ENCODE data around the gene FGD1. TPM values are rescaled to one million over a fixed set of nuclear protein-coding genes. Genes with fewer than 3 reads are reported as not detected.

FGD1 gene
- total RNA-seq, 1 donor: not detected

- no peaks in the 10 kb centered on the region for H3K4me1 ChIP-seq (ENCODE audit: insufficient read depth, low read length)
- no peaks in the 10 kb centered on the region for H3K9me3 ChIP-seq (ENCODE audit: low read depth, low read length)
- no peaks in the 10 kb centered on the region for H3K27me3 ChIP-seq (ENCODE audit: insufficient read depth, low read length)
- no peak overlapping the region for H3K4me3 ChIP-seq (ENCODE audit: low read length)
Observed at GRCh38 chrX:54484666-54485065, 11.4 kb downstream of the FGD1 start.

DNA sequence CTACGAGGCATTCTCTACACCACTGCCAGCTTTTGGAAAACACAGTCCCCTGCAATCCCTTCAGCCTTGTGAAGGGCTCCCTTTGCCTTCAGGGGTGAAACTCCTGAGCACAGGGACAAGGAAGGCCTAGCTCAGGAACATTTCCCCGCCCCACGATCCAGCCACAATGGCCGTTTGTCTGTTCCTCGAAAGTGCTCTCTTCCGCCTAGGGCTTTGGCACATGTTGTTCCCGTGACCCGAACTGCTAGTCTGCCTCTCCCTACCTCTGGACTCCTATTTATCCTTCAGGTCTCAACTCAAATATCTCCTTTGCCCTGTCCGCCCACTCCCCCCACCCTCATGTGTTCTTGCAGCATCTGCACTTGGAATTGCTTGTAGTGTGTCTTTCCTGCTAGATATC is 12.1 kb downstream of the FGD1 start:
- H3K27me3 ChIP-seq (ENCODE audit: insufficient read depth, low read length): no peaks in the 10 kb centered on the region
- no peak overlapping the region for H3K4me3 ChIP-seq (ENCODE audit: low read length)
- no peaks in the 10 kb centered on the region for H3K9me3 ChIP-seq (ENCODE audit: low read depth, low read length)
- H3K4me1 ChIP-seq (ENCODE audit: insufficient read depth, low read length): no peaks in the 10 kb centered on the region

DNA sequence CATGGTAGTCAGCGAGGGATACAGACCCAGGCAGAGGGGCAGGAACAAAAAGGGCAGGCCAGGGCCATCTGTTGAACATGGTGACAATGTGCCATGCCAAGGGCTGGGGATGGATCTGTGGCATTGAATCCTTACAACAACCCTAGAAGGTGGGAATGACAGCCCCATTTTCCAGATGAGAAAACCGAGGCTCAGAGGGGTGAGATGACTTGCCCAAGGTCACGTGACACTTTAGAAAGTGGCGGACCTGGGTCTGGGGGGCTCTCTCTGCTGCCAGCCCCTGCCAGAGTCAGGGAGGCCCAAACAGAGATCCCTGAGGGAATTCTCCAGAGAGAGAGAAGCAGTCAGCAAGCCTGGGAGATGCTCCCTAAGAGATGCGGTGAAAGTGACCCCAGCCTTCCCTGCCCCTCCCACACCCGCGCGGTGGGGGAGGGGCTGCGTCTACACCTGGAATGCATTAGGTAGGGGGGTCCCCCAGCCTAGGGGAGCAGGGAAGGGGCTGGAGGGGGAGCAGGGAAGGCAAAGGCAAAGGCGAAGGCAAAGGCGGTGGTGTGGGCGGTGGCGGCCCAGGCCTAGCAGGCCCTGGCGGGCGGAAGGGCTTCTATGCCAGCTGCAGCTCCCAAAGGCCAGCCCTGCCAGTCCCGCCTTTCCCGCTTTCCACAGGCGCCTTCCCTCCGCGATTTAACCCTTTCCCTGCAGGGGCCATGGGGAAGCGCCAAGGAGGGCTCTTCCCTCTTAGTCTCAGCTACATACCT is 13.0 kb downstream of the FGD1 start:
- Histone ChIP-seq H3K9me3 (ENCODE audit: low read depth, low read length) (no peaks in the 10 kb centered on the region), H3K4me3 (ENCODE audit: low read length) (no peak overlapping the region), H3K27me3 (ENCODE audit: insufficient read depth, low read length) (no peaks in the 10 kb centered on the region), H3K4me1 (ENCODE audit: insufficient read depth, low read length) (no peaks in the 10 kb centered on the region)

DNA sequence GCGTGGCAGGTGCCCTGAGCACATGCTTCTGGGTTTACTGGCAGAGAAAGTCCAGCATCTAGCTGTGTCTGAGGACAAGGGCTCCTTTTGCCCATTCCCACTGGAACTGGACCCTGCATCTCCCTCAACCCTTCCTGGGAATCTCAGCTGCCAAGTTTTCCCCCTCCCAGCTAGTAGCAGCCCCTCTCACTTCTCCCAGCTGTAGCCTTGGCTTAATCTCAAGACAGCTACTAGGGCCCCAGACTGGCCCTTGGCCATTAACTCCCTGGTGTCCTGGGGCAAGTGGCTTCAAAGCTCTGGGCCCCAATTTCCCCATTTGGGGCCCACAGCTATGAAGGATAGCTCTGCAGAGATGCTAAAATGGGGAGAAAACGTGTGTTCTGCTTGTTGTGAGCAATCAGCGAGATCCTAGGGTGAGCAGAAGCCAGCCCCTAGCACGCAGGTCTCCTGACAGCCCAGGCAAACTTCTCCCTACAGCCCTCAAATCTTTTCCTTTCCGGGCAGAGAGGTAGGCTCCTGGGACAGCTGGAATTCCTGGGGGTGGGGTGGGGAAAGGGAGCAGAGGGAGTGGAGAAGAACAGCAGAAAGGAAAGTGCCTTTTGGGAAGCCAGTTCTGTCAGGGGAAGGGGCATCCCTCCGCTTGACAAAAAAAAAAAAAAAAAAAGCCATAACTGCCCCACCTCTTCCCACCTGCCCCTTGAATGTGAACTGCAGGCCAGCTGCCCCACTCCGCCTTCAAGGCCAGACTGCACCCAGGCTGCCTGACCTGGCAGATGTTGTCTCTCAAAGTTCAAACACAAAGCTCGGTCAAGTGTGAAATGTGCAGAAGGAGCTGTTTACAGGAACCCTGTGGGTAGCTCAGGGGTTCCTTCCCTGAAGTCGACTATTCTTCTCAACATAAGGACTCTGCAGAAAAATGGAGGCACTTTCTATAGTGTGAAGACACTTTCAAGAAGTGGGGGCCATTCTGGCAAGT is 16.6 kb downstream of the FGD1 start:
- H3K4me3 ChIP-seq (ENCODE audit: low read length): no peak overlapping the region

DNA sequence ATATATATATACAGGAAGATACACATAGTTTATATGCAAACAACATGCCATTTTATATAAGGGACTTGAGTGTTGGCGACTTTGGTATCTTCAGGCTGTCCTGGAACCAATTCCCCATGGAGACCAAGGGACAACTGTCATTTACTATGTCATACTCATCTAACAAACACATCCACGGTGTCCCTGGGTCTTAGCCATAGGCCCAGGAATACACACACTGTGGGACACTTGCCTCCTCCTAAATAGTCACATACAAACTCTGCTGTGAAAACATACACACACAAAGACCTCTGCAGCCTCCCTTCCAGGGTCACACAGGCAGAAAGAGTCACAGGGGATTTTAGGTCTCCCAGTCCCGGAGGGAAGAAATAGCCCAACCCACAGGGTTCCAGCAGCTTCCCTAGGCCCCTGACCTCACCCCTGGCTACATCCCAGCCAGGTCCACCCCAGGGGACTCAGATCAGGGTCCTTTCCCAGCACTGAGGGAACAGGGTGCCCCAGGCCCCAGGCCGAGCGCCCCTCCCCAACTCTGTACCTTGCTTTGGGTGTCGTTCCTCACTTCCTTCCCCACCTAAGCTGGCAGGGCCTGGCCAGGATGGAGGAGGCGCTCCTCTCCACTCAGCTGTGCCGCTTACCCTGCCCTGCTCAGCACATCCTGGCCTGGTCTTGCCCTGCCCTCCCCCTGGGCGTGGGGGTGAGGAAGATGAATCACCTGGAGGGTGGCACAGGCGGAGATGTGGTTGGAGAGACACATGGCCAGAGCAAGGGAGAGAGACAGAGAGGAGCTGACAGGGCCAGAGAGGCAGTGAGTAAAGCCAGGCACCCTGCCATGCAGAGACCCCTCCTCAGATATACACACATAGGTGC is 21.8 kb downstream of the FGD1 start:
- Histone ChIP-seq H3K4me3 (ENCODE audit: low read length) (no peak overlapping the region), H3K27me3 (ENCODE audit: insufficient read depth, low read length) (no peaks in the 10 kb centered on the region), H3K4me1 (ENCODE audit: insufficient read depth, low read length) (no peaks in the 10 kb centered on the region), H3K9me3 (ENCODE audit: low read depth, low read length) (no peaks in the 10 kb centered on the region)

More for the DNA sequence above, 16.6 kb downstream of the FGD1 start:
- Histone ChIP-seq H3K27me3 (ENCODE audit: insufficient read depth, low read length) (no peaks in the 10 kb centered on the region), H3K4me1 (ENCODE audit: insufficient read depth, low read length) (no peaks in the 10 kb centered on the region), H3K9me3 (ENCODE audit: low read depth, low read length) (no peaks in the 10 kb centered on the region)

- Histone ChIP-seq H3K9me3 (ENCODE audit: low read depth, low read length) (no peaks in the 10 kb centered on the region), H3K4me3 (ENCODE audit: low read length) (no peak overlapping the region), H3K4me1 (ENCODE audit: insufficient read depth, low read length) (no peaks in the 10 kb centered on the region), H3K27me3 (ENCODE audit: insufficient read depth, low read length) (no peaks in the 10 kb centered on the region)
Observed at GRCh38 chrX:54470054-54470760, 25.8 kb downstream of the FGD1 start.

DNA sequence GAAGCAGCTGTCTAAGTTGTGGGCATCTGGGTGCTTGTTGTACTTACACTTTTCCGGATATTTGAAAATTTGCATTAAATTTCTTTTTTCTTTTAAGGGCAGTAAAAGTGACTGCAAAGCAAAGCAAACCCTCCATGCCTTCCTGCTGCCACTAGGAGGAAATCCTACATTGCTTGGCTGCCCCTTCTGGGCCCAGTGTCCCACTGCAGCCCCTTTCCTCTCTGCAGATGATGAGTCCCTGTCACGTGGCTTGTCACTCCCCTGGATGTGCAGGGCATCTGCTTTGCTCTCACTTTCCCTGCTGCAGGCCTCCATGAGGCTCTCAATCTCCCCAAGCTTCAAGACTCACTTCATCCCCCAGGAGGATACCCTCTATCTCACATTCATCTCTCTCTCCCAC is 43.1 kb downstream of the FGD1 start:
- Histone ChIP-seq H3K9me3 (ENCODE audit: low read depth, low read length) (no peaks in the 10 kb centered on the region), H3K4me1 (ENCODE audit: insufficient read depth, low read length) (no peaks in the 10 kb centered on the region), H3K27me3 (ENCODE audit: insufficient read depth, low read length) (no peaks in the 10 kb centered on the region), H3K4me3 (ENCODE audit: low read length) (no peak overlapping the region)

- no peak overlapping the region for H3K4me3 ChIP-seq (ENCODE audit: low read length)
- H3K4me1 ChIP-seq (ENCODE audit: insufficient read depth, low read length): no peaks in the 10 kb centered on the region
- H3K27me3 ChIP-seq (ENCODE audit: insufficient read depth, low read length): no peaks in the 10 kb centered on the region
- no peaks in the 10 kb centered on the region for H3K9me3 ChIP-seq (ENCODE audit: low read depth, low read length)
Observed at GRCh38 chrX:54449929-54450328, 46.1 kb downstream of the FGD1 start.

- H3K4me1 ChIP-seq (ENCODE audit: insufficient read depth, low read length): no peaks in the 10 kb centered on the region
- H3K4me3 ChIP-seq (ENCODE audit: low read length): no peak overlapping the region
- no peaks in the 10 kb centered on the region for H3K9me3 ChIP-seq (ENCODE audit: low read depth, low read length)
- no peaks in the 10 kb centered on the region for H3K27me3 ChIP-seq (ENCODE audit: insufficient read depth, low read length)
Observed at GRCh38 chrX:54447461-54447860, 48.6 kb downstream of the FGD1 start.

GRCh38 chrX:54446084-54446483 is 50.0 kb downstream of the FGD1 start:
- peaks cover 13% of the 10 kb centered on the region for H3K4me1 ChIP-seq (ENCODE audit: insufficient read depth, low read length)
- no peak overlapping the region for H3K4me3 ChIP-seq (ENCODE audit: low read length)
- H3K9me3 ChIP-seq (ENCODE audit: low read depth, low read length): no peaks in the 10 kb centered on the region
- H3K27me3 ChIP-seq (ENCODE audit: insufficient read depth, low read length): no peaks in the 10 kb centered on the region

DNA sequence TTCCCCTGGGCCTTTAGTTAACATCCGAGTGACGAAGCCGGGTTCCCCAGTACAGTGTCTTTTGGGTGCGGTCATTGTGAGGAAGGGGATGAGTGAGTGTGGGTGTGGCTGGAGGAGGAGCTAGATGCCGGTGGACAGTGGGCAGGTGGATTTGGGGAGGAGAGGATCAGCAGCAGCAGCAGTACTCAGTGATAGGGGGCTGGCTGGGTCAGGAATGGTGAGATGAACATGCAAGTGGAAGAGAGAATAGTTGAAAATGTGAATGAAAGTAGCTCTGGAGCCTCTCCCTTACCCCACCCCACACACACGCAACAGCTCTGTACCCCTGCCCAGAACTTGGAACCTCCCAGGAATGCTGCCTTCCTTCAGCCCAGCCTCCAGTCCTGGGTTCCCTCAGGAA is 51.3 kb downstream of the FGD1 start:
- Histone ChIP-seq H3K27me3 (ENCODE audit: insufficient read depth, low read length) (no peaks in the 10 kb centered on the region), H3K9me3 (ENCODE audit: low read depth, low read length) (no peaks in the 10 kb centered on the region), H3K4me1 (ENCODE audit: insufficient read depth, low read length) (peaks cover 18% of the 10 kb centered on the region), H3K4me3 (ENCODE audit: low read length) (no peak overlapping the region)

- peaks cover 18% of the 10 kb centered on the region for H3K4me1 ChIP-seq (ENCODE audit: insufficient read depth, low read length)
Observed at GRCh38 chrX:54442790-54443189, 53.2 kb downstream of the FGD1 start.

DNA sequence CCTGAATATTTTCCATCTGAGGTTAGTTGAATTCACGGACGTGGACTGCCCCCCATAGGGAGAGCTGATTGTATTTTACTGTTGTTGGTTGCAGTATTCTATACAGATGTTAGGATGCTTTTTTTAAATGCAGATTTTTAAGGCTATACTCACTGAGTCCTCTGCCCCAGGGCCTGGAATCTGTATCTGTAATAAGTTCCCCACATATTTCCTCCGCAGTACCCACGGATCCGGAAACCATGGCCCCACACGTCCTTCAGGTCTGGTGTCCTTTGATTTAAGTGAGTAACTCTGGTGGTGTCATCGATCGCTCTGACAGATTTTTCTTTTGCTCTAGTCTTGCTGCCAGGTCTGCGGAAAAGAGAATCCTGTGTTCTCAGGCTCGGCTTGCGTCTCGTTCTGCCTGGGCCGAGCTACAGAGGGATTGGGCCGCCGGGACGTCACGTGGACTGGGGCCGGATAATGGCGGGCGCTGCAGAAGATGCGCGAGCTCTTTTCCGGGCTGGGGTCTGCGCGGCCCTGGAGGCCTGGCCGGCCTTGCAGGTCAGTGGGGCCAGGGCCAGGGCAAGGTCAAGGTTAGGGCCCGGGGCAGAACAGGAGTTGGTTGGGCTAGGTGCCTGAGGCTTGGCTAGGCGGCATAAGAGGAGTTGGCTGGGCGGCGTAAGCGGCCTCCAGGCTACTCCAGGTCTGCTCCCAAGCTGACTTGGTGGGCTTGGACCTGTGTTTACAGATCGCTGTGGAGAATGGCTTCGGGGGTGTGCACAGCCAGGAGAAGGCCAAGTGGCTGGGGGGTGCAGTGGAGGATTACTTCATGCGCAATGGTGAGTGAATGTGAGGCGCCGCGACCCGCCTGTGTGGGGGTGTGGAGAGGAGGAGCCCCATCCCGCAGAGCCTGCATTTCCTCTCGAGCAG is 55.8 kb downstream of the FGD1 start, which contains the start of gene TSR2:
Gene TSR2, plus strand, starts transcription at position 445 of the 912 bp plus-strand sequence. Its CDS starts 18 bp downstream, at position 463.
- Histone ChIP-seq H3K4me3 (ENCODE audit: low read length) (peak within 1 kb of the TSS; percentile 82), H3K27me3 (ENCODE audit: insufficient read depth, low read length) (no peaks in the 10 kb centered on the region), H3K9me3 (ENCODE audit: low read depth, low read length) (no peaks in the 10 kb centered on the region), H3K4me1 (ENCODE audit: insufficient read depth, low read length) (peaks cover 18% of the 10 kb centered on the region)

More at GRCh38 chrX:54442790-54443189, 53.2 kb downstream of the FGD1 start:
- Histone ChIP-seq H3K27me3 (ENCODE audit: insufficient read depth, low read length) (no peaks in the 10 kb centered on the region), H3K9me3 (ENCODE audit: low read depth, low read length) (no peaks in the 10 kb centered on the region), H3K4me3 (ENCODE audit: low read length) (no peak overlapping the region)

All from mononuclear cell (primary cell).